GM19395 (cell line): ENCODE measurements around the gene RNF208.

Experiments used
- ATAC-seq: cut with Tn5 transposase; IDR thresholded peaks from one replicate; pipeline ENCODE4 v1.9.1; 2021; ENCODE audit warnings: mild to moderate bottlenecking, moderate library complexity; ENCODE audit not compliant: unreplicated experiment

Gene RNF208

GRCh38 chr9:137193771-137194170 is 28.3 kb downstream of the RNF208 start:
- no peak for ATAC-seq

DNA sequence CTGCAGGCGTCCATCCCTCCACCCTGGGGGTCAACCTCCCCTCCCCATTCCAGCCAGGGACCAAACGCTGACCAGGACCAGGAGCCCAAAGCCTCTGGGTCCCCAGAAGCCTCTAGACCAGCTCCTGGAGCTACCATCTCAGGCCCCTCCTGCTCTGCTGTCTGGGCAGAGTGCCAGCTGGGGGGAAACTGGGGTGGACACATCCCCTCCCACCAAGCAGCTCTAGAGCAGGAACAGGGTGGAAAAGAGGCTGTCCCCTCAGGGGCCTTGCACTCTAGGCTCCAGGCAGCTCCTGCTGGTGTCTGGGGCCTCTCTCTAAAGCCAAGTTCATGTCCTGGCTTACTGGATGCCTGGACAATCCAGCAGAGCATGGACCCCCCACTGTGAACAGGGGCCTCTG is 29.2 kb downstream of the RNF208 start:
- no peak for ATAC-seq

DNA sequence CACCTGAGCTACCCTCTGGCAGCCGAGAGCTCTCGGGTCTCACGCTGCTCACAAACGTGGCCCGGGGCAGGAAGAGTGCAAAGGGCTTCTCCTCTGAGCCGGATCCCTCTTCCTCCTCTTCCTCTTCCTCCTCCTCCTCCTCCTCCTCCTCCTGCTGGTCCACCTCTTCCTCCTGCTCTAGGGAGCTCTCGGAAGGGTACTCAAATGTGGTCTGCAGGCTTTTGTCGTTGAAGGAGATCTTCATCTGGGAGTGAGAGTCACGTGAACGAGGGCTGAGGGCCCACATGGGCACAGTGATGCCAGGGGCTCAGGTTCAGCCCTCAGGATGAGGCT is 29.6 kb downstream of the RNF208 start:
- no peak for ATAC-seq

GRCh38 chr9:137191691-137192447 is 30.2 kb downstream of the RNF208 start:
- ATAC-seq, result no peak

DNA sequence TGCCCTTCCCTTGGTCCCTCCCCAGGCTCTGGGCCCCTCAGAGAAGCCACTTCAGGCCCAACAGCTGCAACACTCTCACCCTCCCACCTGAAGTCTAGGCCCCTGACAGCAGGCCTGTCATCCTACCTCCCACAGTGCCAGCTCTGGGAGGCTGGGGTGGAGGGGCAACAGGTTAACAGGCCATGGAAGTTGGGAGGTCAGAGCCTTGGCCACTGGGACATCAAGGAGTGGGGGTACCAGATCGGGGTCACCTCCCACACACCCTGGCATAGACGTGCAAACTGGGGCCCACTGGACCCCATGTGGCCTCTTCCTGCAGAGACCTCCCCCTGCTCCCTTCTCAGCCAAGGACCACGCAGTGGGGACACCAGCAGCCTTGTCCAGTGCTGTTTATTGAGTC is 30.8 kb downstream of the RNF208 start:
- no peak for ATAC-seq

GRCh38 chr9:137190315-137190856 is 31.7 kb downstream of the RNF208 start:
- no peak for ATAC-seq

- no peak for ATAC-seq
These were observed 32.4 kb downstream of the RNF208 start for GRCh38 chr9:137189297-137190295.

GRCh38 chr9:137188490-137189296 is 33.3 kb downstream of the RNF208 start, which contains the start of the genes ANAPC2 and SSNA1:
ANAPC2 (minus strand) TSS chr9:137188560; CDS start chr9:137188532, 28 bp downstream.
SSNA1 (plus strand) TSS chr9:137188676; CDS start chr9:137188727, 51 bp downstream.
- ATAC-seq, result peak; percentile 70

DNA sequence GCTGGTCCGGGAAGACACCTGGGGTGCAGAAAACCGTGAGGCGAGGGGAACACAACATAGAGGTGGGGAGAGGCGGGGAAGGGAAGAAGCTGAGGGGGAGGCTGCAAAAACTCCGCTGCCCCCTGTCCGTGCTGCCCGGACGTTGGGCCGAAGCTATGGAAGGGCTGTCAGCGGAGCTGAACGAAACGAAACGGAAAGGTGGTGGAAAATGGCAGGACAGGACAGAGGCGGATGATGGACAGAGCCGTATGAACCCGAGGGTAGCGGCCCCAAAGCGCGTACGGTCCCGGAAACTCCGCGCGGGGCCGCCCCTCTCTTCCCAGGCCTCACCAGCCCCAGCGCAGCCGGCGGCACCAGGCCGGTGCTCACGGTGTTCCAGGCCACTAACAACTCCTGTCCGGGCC is 34.0 kb downstream of the RNF208 start:
- no peak for ATAC-seq

GRCh38 chr9:137187386-137187785 is 34.7 kb downstream of the RNF208 start:
- ATAC-seq, result no peak

GRCh38 chr9:137186385-137186784 is 35.7 kb downstream of the RNF208 start:
- no peak for ATAC-seq

GRCh38 chr9:137185921-137186320 is 36.1 kb downstream of the RNF208 start:
- no peak for ATAC-seq

- no peak for ATAC-seq
These were observed 37.0 kb downstream of the RNF208 start for GRCh38 chr9:137184881-137185660.

GRCh38 chr9:137183980-137184595 is 38.0 kb downstream of the RNF208 start:
- ATAC-seq, result no peak

DNA sequence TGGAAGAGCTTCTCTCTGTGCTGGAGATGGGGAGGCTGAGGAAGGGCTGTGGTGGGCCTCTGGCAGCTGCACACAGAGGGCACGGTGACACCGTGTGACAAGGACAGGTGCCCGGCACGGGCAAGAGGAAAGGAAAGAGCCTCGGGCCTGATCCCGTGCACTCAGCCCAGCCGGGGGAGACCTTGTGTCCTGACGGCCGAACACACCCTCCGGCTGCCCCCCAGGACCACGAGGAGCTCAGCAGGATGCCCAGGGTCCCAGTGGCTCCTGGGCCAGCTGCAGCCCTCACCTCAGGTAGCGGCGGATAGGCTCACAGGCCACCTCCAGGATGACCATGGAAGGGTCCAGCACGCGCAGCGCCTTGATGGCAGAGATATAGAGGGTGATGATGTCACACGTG is 39.2 kb downstream of the RNF208 start:
- no peak for ATAC-seq

- ATAC-seq, result no peak
These were observed 40.4 kb downstream of the RNF208 start for GRCh38 chr9:137181680-137182079.

DNA sequence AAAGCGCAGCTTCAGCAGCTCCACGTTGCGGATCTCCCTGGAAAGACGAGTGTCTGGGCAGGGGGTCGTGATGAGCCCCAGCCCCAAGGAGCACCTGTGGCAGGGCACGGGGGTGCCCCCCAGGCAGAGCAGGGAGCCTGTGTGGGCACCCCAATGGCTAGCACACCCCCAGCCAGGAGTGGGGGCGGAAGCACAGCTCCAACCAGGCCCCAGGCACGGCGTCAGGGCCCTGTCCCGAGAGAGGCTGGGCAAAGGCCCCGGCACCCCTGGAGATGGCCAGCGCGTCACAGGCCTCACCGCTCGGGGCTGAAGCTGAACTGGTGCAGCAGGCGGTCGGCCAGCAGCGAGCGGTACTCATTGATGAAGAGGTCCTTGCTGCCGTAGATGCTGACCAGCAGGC is 41.5 kb downstream of the RNF208 start:
- no peak for ATAC-seq

- no peak for ATAC-seq
These were observed 42.3 kb downstream of the RNF208 start for GRCh38 chr9:137179761-137180160.

- ATAC-seq, result no peak
These were observed 43.0 kb downstream of the RNF208 start for GRCh38 chr9:137178939-137179630.
